Caco-2 (cell line): ENCODE measurements around the gene GAGE13. TPM values are rescaled to one million over a fixed set of nuclear protein-coding genes. Genes with fewer than 3 reads are reported as not detected.
"Not testable (repeated sequence)": the region's sequence is repeated elsewhere in the genome, so short reads cannot be mapped to it uniquely, and the experiment has no call there.

ENCODE experiments used
- BruUV-seq: library from RNA; stranded (reverse); fragments of 400-500 nt; replicated peaks from 2 replicates; lab custom pipeline; 2021; lab: Mats Ljungman, UMichigan
- CTCF ChIA-PET: fragments of 300-600 bp; sonication (Branson Sonifier 250); formaldehyde crosslinking; loops from one replicate; lab custom pipeline; 2022; ENCODE audit warnings: antibody characterized with exemption; lab: Charles Lee
- POLR2A ChIA-PET: fragments of 300-600 bp; sonication (Branson Sonifier 250); formaldehyde crosslinking; loops from one replicate; lab custom pipeline; 2022; ENCODE audit warnings: antibody characterized with exemption; lab: Charles Lee
- DNase-seq, 2 experiments: peaks; one replicate each; pipeline versions ENCODE4 v3.0.0 to v3.0.0-alpha.2; 2020 to 2022
- H3K27me3 ChIP-seq: replicated peaks from 2 replicates; pipeline ENCODE4 v1.6.0; 2011; ENCODE audit warnings: low read length; ENCODE audit not compliant: control insufficient read depth, insufficient read depth
- H3K36me3 ChIP-seq: 2 replicates; pipeline ENCODE4 v1.5.1; 2011; ENCODE audit warnings: low read length; ENCODE audit not compliant: control insufficient read depth, insufficient read depth
- H3K4me1 ChIP-seq: fragments of 250-450 bp; sonication (Bioruptor Pico); 2 replicates; pipeline ENCODE4 v1.5.1; 2020; ENCODE audit warnings: mild to moderate bottlenecking
- H3K4me3 ChIP-seq: 2 replicates; pipeline ENCODE4 v1.5.1; 2011; ENCODE audit warnings: low read depth, mild to moderate bottlenecking, control low read depth, low read length
- H3K9me3 ChIP-seq: fragments of 250-450 bp; sonication (Bioruptor Pico); 2 replicates; pipeline ENCODE4 v1.5.1; 2020; ENCODE audit warnings: mild to moderate bottlenecking, moderate library complexity
- H3K27ac Mint-ChIP-seq: one replicate; pipeline ENCODE4 v1.8.0; 2022; ENCODE audit warnings: mixed read lengths; ENCODE audit not compliant: unreplicated experiment
- H3K27me3 Mint-ChIP-seq: one replicate; pipeline ENCODE4 v1.8.0; 2022; ENCODE audit warnings: mixed read lengths; ENCODE audit not compliant: insufficient read depth, unreplicated experiment
- H3K36me3 Mint-ChIP-seq: one replicate; pipeline ENCODE4 v1.8.0; 2022; ENCODE audit warnings: mild to moderate bottlenecking, mixed read lengths; ENCODE audit not compliant: insufficient read depth, unreplicated experiment
- H3K4me1 Mint-ChIP-seq: one replicate; pipeline ENCODE4 v1.8.0; 2022; ENCODE audit warnings: low read depth, mixed read lengths; ENCODE audit not compliant: unreplicated experiment
- H3K4me3 Mint-ChIP-seq: one replicate; pipeline ENCODE4 v1.8.0; 2022; ENCODE audit warnings: mild to moderate bottlenecking, moderate library complexity, mixed read lengths; ENCODE audit not compliant: unreplicated experiment
- H3K9me3 Mint-ChIP-seq: one replicate; pipeline ENCODE4 v1.8.0; 2022; ENCODE audit warnings: mixed read lengths; ENCODE audit not compliant: unreplicated experiment
- CTCF ChIP-seq, 2 experiments: fragments of 200-600 bp in 1 of 2; IDR thresholded peaks; 1 replicate in 1 of 2; 2 replicates in 1 of 2; pipeline versions ENCODE4 v1.5.1 to v1.8.0; 2011 to 2022; ENCODE audit warnings: antibody characterized with exemption in 1 of 2, control low read depth in 1 of 2, inconsistent platforms in 1 of 2, low read depth in 1 of 2, low read length in 1 of 2, mild to moderate bottlenecking in 1 of 2, moderate library complexity in 1 of 2; ENCODE audit not compliant: insufficient read depth in 1 of 2, severe bottlenecking in 1 of 2, unreplicated experiment in 1 of 2
- intact Hi-C: fragments of 100-400 bp; cut with micrococcal nuclease; formaldehyde crosslinking; loops from one replicate; pipeline ENCODE4 v1.10.0; 2022; ENCODE audit not compliant: unreplicated experiment
- total RNA-seq: library from RNA; stranded (reverse); gene quantifications from 2 replicates; pipeline ENCODE4 v1.2.3, GENCODE V29; 2022

The GAGE13 gene
- total RNA-seq, 1 experiment from 2014 or later: not detected

- POLR2A ChIA-PET: no interaction called here
- intact Hi-C loops: no loop called here
- H3K27ac Mint-ChIP-seq: no peak overlapping the region
Observed at GRCh38 chrX:49300703-49301102, 30.7 kb upstream of the GAGE13 start.

GRCh38 chrX:49303346-49303745 lies 28.0 kb upstream of the GAGE13 start, which contains the start of gene GAGE10:
Gene GAGE10, plus strand, starts transcription at chrX:49303646. Its CDS starts 1,214 bp downstream, at chrX:49304860.
- Mint-ChIP-seq H3K9me3 (no peaks in the 10 kb centered on the region), H3K4me1 (peaks cover under 1% of the 10 kb centered on the region), H3K27ac (no peak within 1 kb of the TSS), H3K4me3 (no peak within 1 kb of the TSS), H3K36me3 (peaks cover under 1% of the 10 kb centered on the region), H3K27me3 (no peaks in the 10 kb centered on the region)
- Histone ChIP-seq H3K4me3 (no peak within 1 kb of the TSS), H3K27me3 (no peaks in the 10 kb centered on the region), H3K36me3 (no peaks in the 10 kb centered on the region), H3K4me1 (no peaks in the 10 kb centered on the region), H3K9me3 (no peaks in the 10 kb centered on the region)
- POLR2A ChIA-PET: no interaction called here
- TF ChIP-seq CTCF (IDR thresholded peaks at IDR 0.05; ENCODE audit: insufficient read depth in 1 of 2, low read depth in 1 of 2, low read length in 1 of 2, severe bottlenecking in 1 of 2, unreplicated experiment in 1 of 2): no peak
- no TSS peak for BruUV-seq
- CTCF ChIA-PET: no interaction called here
- intact Hi-C loops: no loop called here
- DNase-seq: no peak

More at GRCh38 chrX:49300703-49301102, 30.7 kb upstream of the GAGE13 start:
- Histone ChIP-seq H3K4me1 (no peaks in the 10 kb centered on the region), H3K36me3 (no peaks in the 10 kb centered on the region), H3K9me3 (no peaks in the 10 kb centered on the region), H3K4me3 (no peak overlapping the region), H3K27me3 (no peaks in the 10 kb centered on the region)
- no TSS peak for BruUV-seq
- Mint-ChIP-seq H3K4me3 (no peak overlapping the region), H3K36me3 (no peaks in the 10 kb centered on the region), H3K4me1 (no peaks in the 10 kb centered on the region), H3K9me3 (no peaks in the 10 kb centered on the region), H3K27me3 (peaks cover 4% of the 10 kb centered on the region)
- DNase-seq: no peak
- CTCF ChIA-PET: no interaction called here
- no peak for TF ChIP-seq CTCF (IDR thresholded peaks at IDR 0.05; ENCODE audit: insufficient read depth in 1 of 2, low read depth in 1 of 2, low read length in 1 of 2, severe bottlenecking in 1 of 2, unreplicated experiment in 1 of 2)

- BruUV-seq, DNase-seq, H3K4me3 ChIP-seq, H3K9me3 Mint-ChIP-seq, H3K4me1 ChIP-seq, H3K27me3 ChIP-seq, H3K4me3 Mint-ChIP-seq, H3K27ac Mint-ChIP-seq, H3K27me3 Mint-ChIP-seq, H3K9me3 ChIP-seq, H3K36me3 ChIP-seq, intact Hi-C loops, CTCF ChIA-PET, POLR2A ChIA-PET: not testable (repeated sequence)
- peaks cover 14% of the 10 kb centered on the region for H3K36me3 Mint-ChIP-seq
- H3K4me1 Mint-ChIP-seq: peaks cover 23% of the 10 kb centered on the region
Observed at GRCh38 chrX:49307775-49308174, 23.6 kb upstream of the GAGE13 start.
